IMR-90 (cell line): ENCODE measurements around the gene UMOD. TPM values are rescaled to one million over a fixed set of nuclear protein-coding genes. Genes with fewer than 3 reads are reported as not detected.

Experiments used
- ATAC-seq: fragments of 200-7000 bp; cut with Tn5 transposase; 2 replicates; pipeline ENCODE4 v1.9.1; 2020; ENCODE audit warnings: low read depth, mild to moderate bottlenecking, moderate library complexity
- BruUV-seq: library from RNA; stranded (reverse); fragments of 400-500 nt; replicated peaks from 2 replicates; lab custom pipeline; 2021; lab: Mats Ljungman, UMichigan
- CTCF ChIA-PET: fragments of 300-600 bp; formaldehyde crosslinking; extraction: SDS; loops from one replicate; lab custom pipeline; 2021; ENCODE audit warnings: antibody characterized with exemption; lab: Yijun Ruan, JAX
- POLR2A ChIA-PET: fragments of 300-600 bp; sonication (Branson Sonifier 250); formaldehyde crosslinking; loops from one replicate; lab custom pipeline; 2022; ENCODE audit warnings: antibody characterized with exemption; ENCODE audit not compliant: unreplicated experiment; lab: Charles Lee
- DNase-seq: peaks from one replicate; pipeline ENCODE4 v3.0.0; 2013
- H2AFZ ChIP-seq: replicated peaks from 2 replicates; pipeline ENCODE3; 2013; ENCODE audit warnings: low read length, mild to moderate bottlenecking; ENCODE audit not compliant: poor library complexity
- H2AK5ac ChIP-seq: 2 replicates; pipeline ENCODE4 v1.6.1; 2013; ENCODE audit warnings: low read depth, low read length, inconsistent platforms
- H2AK9ac ChIP-seq: replicated peaks from 2 replicates; pipeline ENCODE3; 2013; ENCODE audit warnings: mild to moderate bottlenecking, low read depth, low read length, moderate library complexity; ENCODE audit not compliant: poor library complexity
- H2BK120ac ChIP-seq: 2 replicates; pipeline ENCODE4 v1.6.1; 2013; ENCODE audit warnings: low read depth, low read length, inconsistent platforms
- H2BK15ac ChIP-seq: 3 replicates; pipeline ENCODE4 v1.6.1; 2013; ENCODE audit warnings: low read depth, low read length, inconsistent platforms
- H2BK20ac ChIP-seq: 2 replicates; pipeline ENCODE4 v1.6.1; 2013; ENCODE audit warnings: low read depth, mild to moderate bottlenecking, inconsistent platforms, low read length, moderate library complexity
- H2BK5ac ChIP-seq: 2 replicates; pipeline ENCODE4 v1.6.1; 2013; ENCODE audit warnings: mild to moderate bottlenecking, low read depth, low read length, inconsistent platforms; ENCODE audit not compliant: poor library complexity, severe bottlenecking
- H3K14ac ChIP-seq: replicated peaks from 2 replicates; pipeline ENCODE4 v1.6.1; 2013; ENCODE audit warnings: low read depth, low read length, inconsistent platforms
- H3K18ac ChIP-seq: 2 replicates; pipeline ENCODE4 v1.6.1; 2013; ENCODE audit warnings: low read depth, low read length, control low read depth
- H3K23ac ChIP-seq: 2 replicates; pipeline ENCODE4 v1.6.1; 2013; ENCODE audit warnings: low read depth, low read length, inconsistent platforms
- H3K27ac ChIP-seq: 2 replicates; pipeline ENCODE4 v1.5.1; 2013; ENCODE audit warnings: mild to moderate bottlenecking, control low read depth, low read length; ENCODE audit not compliant: insufficient read depth
- H3K27me3 ChIP-seq: 2 replicates; pipeline ENCODE4 v1.6.1; 2013; ENCODE audit warnings: low read length; ENCODE audit not compliant: control insufficient read depth, insufficient read depth
- H3K36me3 ChIP-seq: 2 replicates; pipeline ENCODE4 v1.6.1; 2013; ENCODE audit warnings: low read length, mixed read lengths; ENCODE audit not compliant: control insufficient read depth, insufficient read depth
- H3K4ac ChIP-seq: 2 replicates; pipeline ENCODE4 v1.6.1; 2013; ENCODE audit warnings: low read depth, low read length, inconsistent platforms
- H3K4me1 ChIP-seq: 2 replicates; pipeline ENCODE4 v1.6.1; 2013; ENCODE audit warnings: low read length, mixed read lengths; ENCODE audit not compliant: control insufficient read depth, insufficient read depth
- H3K4me2 ChIP-seq: 2 replicates; pipeline ENCODE4 v1.6.1; 2013; ENCODE audit warnings: low read depth, mild to moderate bottlenecking, control low read depth, low read length, moderate library complexity
- H3K4me3 ChIP-seq: 2 replicates; pipeline ENCODE4 v1.5.1; 2013; ENCODE audit warnings: low read depth, mild to moderate bottlenecking, control low read depth, low read length, moderate library complexity; ENCODE audit not compliant: insufficient read depth
- H3K56ac ChIP-seq: 2 replicates; pipeline ENCODE4 v1.6.1; 2013; ENCODE audit warnings: low read length, inconsistent platforms; ENCODE audit not compliant: insufficient read depth; ENCODE audit errors: extremely low read depth
- H3K79me1 ChIP-seq, 2 experiments: 2 replicates each; pipeline ENCODE4 v1.6.1; 2013; ENCODE audit warnings: low read length in 2 of 2, inconsistent platforms in 1 of 2, low read depth in 1 of 2
- H3K9ac ChIP-seq: 2 replicates; pipeline ENCODE4 v1.6.1; 2013; ENCODE audit warnings: low read depth, low read length, control low read depth
- H3K9me1 ChIP-seq: 2 replicates; pipeline ENCODE4 v1.6.1; 2013; ENCODE audit warnings: low read length, inconsistent platforms; ENCODE audit not compliant: insufficient read depth
- H3K9me3 ChIP-seq: 2 replicates; pipeline ENCODE4 v1.6.1; 2013; ENCODE audit warnings: low read length; ENCODE audit not compliant: control insufficient read depth, insufficient read depth
- H4K20me1 ChIP-seq: 2 replicates; pipeline ENCODE4 v1.6.1; 2013; ENCODE audit warnings: low read length, inconsistent platforms; ENCODE audit not compliant: insufficient read depth
- H4K5ac ChIP-seq: 2 replicates; pipeline ENCODE4 v1.6.1; 2013; ENCODE audit warnings: mild to moderate bottlenecking, low read depth, low read length, control low read depth
- H4K8ac ChIP-seq, 2 experiments: 2 replicates each; pipeline ENCODE4 v1.6.1; 2013; ENCODE audit warnings: low read depth in 2 of 2, low read length in 2 of 2, control low read depth in 1 of 2, inconsistent platforms in 1 of 2
- H4K91ac ChIP-seq: 2 replicates; pipeline ENCODE4 v1.6.1; 2013; ENCODE audit warnings: low read depth, low read length, inconsistent platforms; ENCODE audit not compliant: insufficient read depth
- BHLHE40 ChIP-seq: fragments of 150-350 bp; IDR thresholded peaks from 2 replicates; pipeline ENCODE4 v1.6.1; 2016; ENCODE audit warnings: mild to moderate bottlenecking, low read depth, low read length
- CHD1 ChIP-seq: IDR thresholded peaks from 2 replicates; pipeline ENCODE4 v1.6.1; 2012; ENCODE audit warnings: low read depth, low read length, improper control_type of control experiment
- CTCF ChIP-seq: conservative IDR thresholded peaks from 2 replicates; pipeline ENCODE4 v1.5.1; 2012; ENCODE audit warnings: mild to moderate bottlenecking, low read depth, low read length, improper control_type of control experiment
- ELK1 ChIP-seq: fragments of 150-350 bp; IDR thresholded peaks from 2 replicates; pipeline ENCODE4 v1.6.1; 2016; ENCODE audit warnings: low read depth, mild to moderate bottlenecking, low read length, moderate library complexity, borderline replicate concordance
- FOS ChIP-seq: fragments of 150-350 bp; IDR thresholded peaks from 2 replicates; pipeline ENCODE4 v1.6.1; 2016; ENCODE audit warnings: low read depth, low read length
- MAFK ChIP-seq: IDR thresholded peaks from 2 replicates; pipeline ENCODE4 v1.6.1; 2012; ENCODE audit warnings: low read depth, low read length, improper control_type of control experiment
- MAZ ChIP-seq: IDR thresholded peaks from 2 replicates; pipeline ENCODE4 v1.6.1; 2012; ENCODE audit warnings: low read depth, mild to moderate bottlenecking, low read length, improper control_type of control experiment, moderate library complexity, borderline replicate concordance
- MXI1 ChIP-seq: IDR thresholded peaks from 2 replicates; pipeline ENCODE4 v1.6.1; 2012; ENCODE audit warnings: low read depth, mild to moderate bottlenecking, low read length, moderate library complexity, borderline replicate concordance
- NFE2L2 ChIP-seq: fragments of 150-350 bp; IDR thresholded peaks from 2 replicates; pipeline ENCODE4 v1.6.1; 2016; ENCODE audit warnings: low read depth, mild to moderate bottlenecking, low read length
- RAD21 ChIP-seq: IDR thresholded peaks from 2 replicates; pipeline ENCODE4 v1.6.1; 2012; ENCODE audit warnings: low read length, improper control_type of control experiment
- RCOR1 ChIP-seq: IDR thresholded peaks from 2 replicates; pipeline ENCODE4 v1.6.1; 2012; ENCODE audit warnings: mild to moderate bottlenecking, low read length, improper control_type of control experiment; ENCODE audit not compliant: insufficient replicate concordance
- SMC3 ChIP-seq: fragments of 150-350 bp; IDR thresholded peaks from 2 replicates; pipeline ENCODE4 v1.6.1; 2016; ENCODE audit warnings: low read depth, mild to moderate bottlenecking, antibody characterized with exemption, low read length, moderate library complexity
- USF2 ChIP-seq: fragments of 150-350 bp; IDR thresholded peaks from 2 replicates; pipeline ENCODE4 v1.6.1; 2017; ENCODE audit warnings: mild to moderate bottlenecking, antibody characterized with exemption, low read length, low read depth
- WGBS, 2 experiments: methylation state at CpG; one replicate each; pipeline versions ENCODE4 v1.1.5 to v1.1.7; 2013; ENCODE audit warnings: missing lambda C conversion rate in 2 of 2; ENCODE audit not compliant: insufficient read length in 1 of 2; ENCODE audit errors: extremely low coverage in 2 of 2; 5-methylcytosine and 5-hydroxymethylcytosine counted together
- dilution Hi-C: fragments of 300-500 bp; cut with HindIII; formaldehyde crosslinking; loops from one replicate; pipeline ENCODE4 v1.14.3; 2018; ENCODE audit warnings: low sequenced_read_pairs; ENCODE audit not compliant: unreplicated experiment
- in situ Hi-C: fragments of 300-500 bp; cut with MboI; formaldehyde crosslinking; loops from 3 replicates; pipeline ENCODE4 v1.14.3; 2019; ENCODE audit warnings: low sequenced_read_pairs, inconsistent platforms, mixed read lengths
- intact Hi-C: fragments of 100-400 bp; cut with micrococcal nuclease; formaldehyde crosslinking; loops from 2 replicates; pipeline ENCODE4 v1.10.0; 2022
- polyA plus RNA-seq, 3 experiments: library from polyadenylated mRNA; depleted of rRNA; stranded (reverse); fragments of >200 nt; gene quantifications; 2 replicates each; pipeline ENCODE4 v1.2.3, GENCODE V29; 2012; ENCODE audit warnings: low replicate concordance in 1 of 3
- total RNA-seq: library from RNA; depleted of rRNA; stranded (reverse); fragments of >200 nt; gene quantifications from 2 replicates; pipeline ENCODE4 v1.2.3, GENCODE V29; 2012

The UMOD gene
- total and polyA plus RNA-seq, 2 of the 4 experiments (the other 2 are of a cell fraction): not detected

GRCh38 chr16:20301840-20302239 lies 50.7 kb downstream of the UMOD start:
- Histone ChIP-seq H3K14ac (no peak overlapping the region), H2BK20ac (no peak overlapping the region), H2BK120ac (no peak overlapping the region), H3K4me3 (no peak overlapping the region), H3K79me1 (no peaks in the 10 kb centered on the region), H3K56ac (no peak overlapping the region), H3K4ac (no peak overlapping the region), H2AFZ (no peak overlapping the region), H4K91ac (no peak overlapping the region), H3K36me3 (no peaks in the 10 kb centered on the region), H3K9me1 (no peaks in the 10 kb centered on the region), H3K4me1 (no peaks in the 10 kb centered on the region), H3K9me3 (no peaks in the 10 kb centered on the region), H2BK15ac (no peak overlapping the region), H2AK9ac (no peak overlapping the region), H2AK5ac (no peak overlapping the region), H3K27me3 (no peaks in the 10 kb centered on the region), H3K4me2 (no peak overlapping the region), H3K9ac (no peak overlapping the region), H3K23ac (no peak overlapping the region), H4K20me1 (no peaks in the 10 kb centered on the region), H4K8ac (no peak overlapping the region), H3K27ac (no peak overlapping the region), H3K18ac (no peak overlapping the region), H4K5ac (no peak overlapping the region), H2BK5ac (no peak overlapping the region)
- intact Hi-C loops (no loop called here), dilution Hi-C loops (no loop called here), in situ Hi-C loops (loop anchor here (10.0 kb wide), 1 partner anchor 397 kb away; no protein-coding TSS in a partner anchor)
- DNase-seq (no peak), ATAC-seq (no peak)
- 0% methylated on average over 1 of the region's 5 CpGs; no CpG with 5 or more reads in 1 of the 2 experiments for WGBS, 2 experiments
- CTCF ChIA-PET: interaction anchor here (2.3 to 3.2 kb wide), 2 partner anchors 394 to 396 kb away, joined by 8 to 36 read pairs; no protein-coding TSS in a partner anchor
- POLR2A ChIA-PET: no interaction called here
- BruUV-seq: no TSS peak
- TF ChIP-seq NFE2L2 (no peak), SMC3 (no peak), MXI1 (no peak), FOS (no peak), RAD21 (no peak), MAZ (no peak), CTCF (no peak), USF2 (no peak), ELK1 (no peak), CHD1 (no peak), MAFK (no peak), RCOR1 (no peak), BHLHE40 (no peak)
